MCF 10A (cell line): ENCODE measurements around the gene MAD1L1. TPM values are rescaled to one million over a fixed set of nuclear protein-coding genes. Genes with fewer than 3 reads are reported as not detected.

Experiments used
- BruUV-seq: library from RNA; stranded (reverse); fragments of 400-500 nt; replicated peaks from 2 replicates; lab custom pipeline; 2021; lab: Mats Ljungman, UMichigan
- CTCF ChIA-PET: fragments of 300-600 bp; sonication (Branson Sonifier 250); formaldehyde crosslinking; extraction: SDS; loops from one replicate; lab custom pipeline; 2021; ENCODE audit warnings: antibody characterized with exemption, inconsistent platforms; lab: Yijun Ruan, JAX
- POLR2A ChIA-PET: fragments of 300-600, 350-650 bp; sonication (Branson Sonifier 250); formaldehyde crosslinking; extraction: SDS; loops from one replicate; lab custom pipeline; 2020; ENCODE audit warnings: antibody characterized with exemption, inconsistent platforms; lab: Yijun Ruan, JAX
- DNase-seq: peaks from one replicate; pipeline ENCODE4 v3.0.0-alpha.2; 2018; ENCODE audit not compliant: unreplicated experiment
- H3K27ac Mint-ChIP-seq: one replicate; pipeline ENCODE4 v1.8.0; 2022; ENCODE audit warnings: mild to moderate bottlenecking, low read depth, mixed read lengths; ENCODE audit not compliant: unreplicated experiment
- H3K27me3 Mint-ChIP-seq: one replicate; pipeline ENCODE4 v1.8.0; 2022; ENCODE audit warnings: mixed read lengths; ENCODE audit not compliant: insufficient read depth, unreplicated experiment
- H3K36me3 Mint-ChIP-seq: one replicate; pipeline ENCODE4 v1.8.0; 2022; ENCODE audit warnings: mild to moderate bottlenecking, moderate library complexity, mixed read lengths; ENCODE audit not compliant: insufficient read depth, unreplicated experiment
- H3K4me1 Mint-ChIP-seq: one replicate; pipeline ENCODE4 v1.8.0; 2022; ENCODE audit warnings: mixed read lengths; ENCODE audit not compliant: insufficient read depth, unreplicated experiment
- H3K4me3 Mint-ChIP-seq: one replicate; pipeline ENCODE4 v1.8.0; 2022; ENCODE audit warnings: mild to moderate bottlenecking, moderate library complexity, mixed read lengths; ENCODE audit not compliant: unreplicated experiment
- H3K9me3 Mint-ChIP-seq: one replicate; pipeline ENCODE4 v1.8.0; 2022; ENCODE audit warnings: mixed read lengths; ENCODE audit not compliant: unreplicated experiment
- intact Hi-C: fragments of 100-400 bp; cut with micrococcal nuclease; formaldehyde crosslinking; loops from 2 replicates; pipeline ENCODE4 v1.14.1; 2022
- total RNA-seq: library from RNA; stranded (reverse); gene quantifications from 2 replicates; pipeline ENCODE4 v1.2.3, GENCODE V29; 2022
- TF ChIP-seq, protein P1 (sequence below): fragments of 200-600 bp; IDR thresholded peaks from one replicate; pipeline ENCODE4 v1.8.0; 2022; ENCODE audit warnings: antibody characterized with exemption, mild to moderate bottlenecking; ENCODE audit not compliant: unreplicated experiment

MAD1L1 gene
- total RNA-seq, 1 experiment from 2014 or later, result 25.2 TPM

GRCh38 chr7:2002561-2003450, 229.9 kb downstream of the MAD1L1 start:
- Mint-ChIP-seq H3K36me3 (peaks cover 11% of the 10 kb centered on the region), H3K4me3 (no peak overlapping the region), H3K4me1 (no peaks in the 10 kb centered on the region), H3K27me3 (no peaks in the 10 kb centered on the region), H3K27ac (no peak overlapping the region), H3K9me3 (no peaks in the 10 kb centered on the region)
- no TSS peak for BruUV-seq
- intact Hi-C loops, result no loop called here
- ChIA-PET CTCF (no interaction called here), POLR2A (no interaction called here)
- no peak for DNase-seq
- TF ChIP-seq, protein P1, sequence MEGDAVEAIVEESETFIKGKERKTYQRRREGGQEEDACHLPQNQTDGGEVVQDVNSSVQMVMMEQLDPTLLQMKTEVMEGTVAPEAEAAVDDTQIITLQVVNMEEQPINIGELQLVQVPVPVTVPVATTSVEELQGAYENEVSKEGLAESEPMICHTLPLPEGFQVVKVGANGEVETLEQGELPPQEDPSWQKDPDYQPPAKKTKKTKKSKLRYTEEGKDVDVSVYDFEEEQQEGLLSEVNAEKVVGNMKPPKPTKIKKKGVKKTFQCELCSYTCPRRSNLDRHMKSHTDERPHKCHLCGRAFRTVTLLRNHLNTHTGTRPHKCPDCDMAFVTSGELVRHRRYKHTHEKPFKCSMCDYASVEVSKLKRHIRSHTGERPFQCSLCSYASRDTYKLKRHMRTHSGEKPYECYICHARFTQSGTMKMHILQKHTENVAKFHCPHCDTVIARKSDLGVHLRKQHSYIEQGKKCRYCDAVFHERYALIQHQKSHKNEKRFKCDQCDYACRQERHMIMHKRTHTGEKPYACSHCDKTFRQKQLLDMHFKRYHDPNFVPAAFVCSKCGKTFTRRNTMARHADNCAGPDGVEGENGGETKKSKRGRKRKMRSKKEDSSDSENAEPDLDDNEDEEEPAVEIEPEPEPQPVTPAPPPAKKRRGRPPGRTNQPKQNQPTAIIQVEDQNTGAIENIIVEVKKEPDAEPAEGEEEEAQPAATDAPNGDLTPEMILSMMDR, result no peak

GRCh38 chr7:2001601-2002442, 230.9 kb downstream of the MAD1L1 start:
- POLR2A ChIA-PET, result no interaction called here
- Mint-ChIP-seq H3K27ac (no peak overlapping the region), H3K4me1 (no peaks in the 10 kb centered on the region), H3K9me3 (no peaks in the 10 kb centered on the region), H3K4me3 (no peak overlapping the region), H3K36me3 (peaks cover 11% of the 10 kb centered on the region), H3K27me3 (no peaks in the 10 kb centered on the region)
- TF ChIP-seq, protein P1, result no peak
- intact Hi-C loops, result no loop called here
- CTCF ChIA-PET, result no interaction called here
- no TSS peak for BruUV-seq
- no peak for DNase-seq

- H3K27ac Mint-ChIP-seq, result no peak overlapping the region
- no TSS peak for BruUV-seq
Measured at GRCh38 chr7:2000746-2001321, 231.9 kb downstream of the MAD1L1 start.

More at GRCh38 chr7:2000746-2001321, 231.9 kb downstream of the MAD1L1 start:
- DNase-seq, result no peak
- Mint-ChIP-seq H3K27me3 (no peaks in the 10 kb centered on the region), H3K36me3 (peaks cover 11% of the 10 kb centered on the region), H3K4me3 (no peak overlapping the region), H3K4me1 (no peaks in the 10 kb centered on the region), H3K9me3 (no peaks in the 10 kb centered on the region)
- CTCF ChIA-PET, result no interaction called here
- intact Hi-C loops, result no loop called here
- POLR2A ChIA-PET, result no interaction called here
- TF ChIP-seq, protein P1, result no peak
